Anterior cingulate cortex (tissue), 58 donors: ENCODE data around the gene LMO1.

Experiments used
- DNase-seq, 58 donors: peaks; one replicate each; lab custom pipeline; 2025; lab: John Stamatoyannopoulos, UW

The LMO1 gene

GRCh38 chr11:8288824-8289491 lies 25.3 kb upstream of the LMO1 start:
- DNase-seq, result no peak

GRCh38 chr11:8288166-8288772 lies 24.6 kb upstream of the LMO1 start:
- no peak for DNase-seq

GRCh38 chr11:8287703-8288102 lies 24.0 kb upstream of the LMO1 start:
- DNase-seq, result no peak

- no peak for DNase-seq
Measured at GRCh38 chr11:8287297-8287696, 23.6 kb upstream of the LMO1 start.

- DNase-seq, result no peak
Measured at GRCh38 chr11:8286886-8287285, 23.2 kb upstream of the LMO1 start.

DNA sequence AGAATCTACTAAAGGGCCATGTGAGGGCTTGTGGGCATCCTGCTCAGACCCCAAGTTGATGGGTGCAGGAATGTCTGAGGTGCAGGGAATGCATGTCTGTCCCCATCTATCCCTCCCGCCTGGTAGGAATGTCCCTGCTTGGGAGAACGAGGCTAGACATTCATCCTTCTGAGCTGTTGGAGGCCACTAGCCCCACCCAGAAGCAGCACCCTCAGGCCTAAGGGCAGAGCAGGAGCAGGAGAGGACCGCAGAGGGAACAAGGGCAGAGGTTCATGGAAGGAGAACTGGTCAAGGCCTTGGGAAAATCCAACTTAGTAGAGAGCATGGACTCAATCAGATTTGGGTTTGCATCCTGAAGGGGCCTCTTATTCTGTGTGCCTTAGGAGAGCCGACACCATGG lies 22.1 kb upstream of the LMO1 start:
- no peak for DNase-seq

DNA sequence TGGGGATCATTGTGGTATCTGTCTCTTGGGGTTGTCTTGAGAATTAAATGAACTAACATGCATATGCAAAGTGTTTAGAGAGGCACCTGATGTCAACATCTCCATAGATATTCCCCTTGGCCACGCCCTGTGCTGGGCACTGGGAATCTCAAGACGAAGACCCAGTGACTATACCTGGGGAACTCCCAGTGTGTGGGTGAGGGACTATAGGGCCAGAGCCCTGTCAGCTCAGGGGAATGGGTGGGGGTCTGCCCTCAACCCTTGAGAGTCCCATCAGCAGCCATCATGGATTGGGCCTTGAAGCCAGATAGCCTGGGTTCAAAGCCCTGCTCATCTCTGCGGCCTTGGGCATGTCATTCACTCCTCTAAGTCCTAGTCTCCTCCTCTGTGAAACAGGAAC lies 21.6 kb upstream of the LMO1 start:
- no peak for DNase-seq

DNA sequence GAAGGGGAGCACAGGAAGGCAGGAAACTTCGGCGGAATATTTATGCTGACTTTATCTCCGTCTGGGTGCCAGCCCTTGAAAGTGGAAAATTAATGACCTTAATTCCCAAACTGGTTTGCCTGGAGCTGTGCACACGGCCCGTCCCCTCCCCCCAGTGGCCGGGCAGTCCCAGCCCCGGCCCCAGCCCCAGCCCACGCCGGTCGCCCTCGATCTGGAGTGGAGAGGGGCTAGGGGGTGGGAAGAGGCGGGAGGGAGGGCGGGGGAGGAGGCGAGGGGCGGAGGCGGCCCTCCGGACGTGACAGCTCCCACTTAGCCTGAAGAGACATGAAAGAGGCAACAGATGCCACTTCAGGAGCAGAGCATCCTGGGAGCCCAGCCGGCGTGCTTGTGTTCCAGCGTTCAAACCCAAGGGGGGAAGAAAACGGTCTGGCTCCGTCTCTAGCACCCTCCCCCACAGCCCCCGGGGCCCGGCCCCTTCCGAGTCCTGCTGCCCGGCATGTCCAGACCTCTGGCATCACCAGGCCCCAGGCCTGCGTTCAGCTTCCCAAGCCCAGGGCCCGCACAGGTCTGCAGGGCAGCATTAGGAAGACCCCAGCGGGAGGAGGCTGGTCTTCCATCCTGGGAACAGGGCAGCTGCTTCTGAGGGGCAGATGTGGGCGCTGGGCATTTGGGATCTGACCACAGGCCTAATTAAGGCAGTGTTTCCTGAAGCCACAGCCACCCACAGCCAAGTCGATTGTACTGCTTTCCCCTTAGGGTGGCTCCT lies 20.0 kb upstream of the LMO1 start:
- peak in 10 of 58 donors; percentile 23 to 61 (median 42) for DNase-seq

- peak in 6 of 58 donors; percentile 29 to 70 (median 62) for DNase-seq
Measured at GRCh38 chr11:8283100-8283464, 19.4 kb upstream of the LMO1 start.

GRCh38 chr11:8282631-8283030 lies 19.0 kb upstream of the LMO1 start:
- peak in 1 of 58 donors; percentile 54 for DNase-seq

DNA sequence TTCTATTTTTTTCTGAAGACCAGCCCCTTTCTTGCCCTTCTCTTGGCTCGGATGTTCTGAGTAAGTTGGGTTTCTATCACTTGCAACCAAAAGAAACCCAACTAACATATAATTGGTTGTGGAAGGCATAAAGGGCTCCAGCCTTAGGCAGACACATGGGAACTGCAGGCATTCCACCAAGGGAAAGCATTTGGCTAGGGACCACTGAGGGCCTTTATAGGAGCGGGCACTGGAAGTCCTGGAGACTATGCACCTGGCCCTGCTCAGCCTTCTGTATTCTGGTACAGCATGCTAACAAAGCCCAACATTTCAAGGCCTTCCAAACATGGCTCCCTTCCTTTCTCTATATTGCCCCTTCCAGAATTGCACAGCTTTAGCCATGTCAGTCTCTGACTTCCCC lies 17.6 kb upstream of the LMO1 start:
- no peak for DNase-seq

GRCh38 chr11:8277691-8278090 lies 14.0 kb upstream of the LMO1 start:
- no peak for DNase-seq

GRCh38 chr11:8276528-8276927 lies 12.8 kb upstream of the LMO1 start:
- no peak for DNase-seq

DNA sequence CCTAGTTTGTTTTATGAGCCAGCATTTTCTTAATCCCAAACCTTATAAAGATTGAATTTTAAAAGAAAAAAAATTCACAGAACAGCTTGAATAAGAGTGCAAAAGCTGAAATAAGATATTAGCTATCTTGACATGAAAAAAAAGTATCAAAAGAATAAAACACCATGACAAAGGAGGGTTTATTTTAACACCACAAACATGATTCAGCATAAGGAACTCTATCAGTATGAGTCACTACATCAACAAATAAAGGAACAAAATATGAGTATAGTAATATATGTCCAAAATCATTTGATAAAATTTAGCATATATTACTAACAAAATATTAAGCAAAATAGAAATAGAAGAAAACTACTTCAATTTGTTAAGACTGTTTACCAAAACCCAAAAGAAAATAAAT lies 9.6 kb upstream of the LMO1 start:
- DNase-seq, result no peak

- DNase-seq, result no peak
Measured at GRCh38 chr11:8271106-8271886, 7.6 kb upstream of the LMO1 start.

- no peak for DNase-seq
Measured at GRCh38 chr11:8269636-8270035, 6.0 kb upstream of the LMO1 start.

DNA sequence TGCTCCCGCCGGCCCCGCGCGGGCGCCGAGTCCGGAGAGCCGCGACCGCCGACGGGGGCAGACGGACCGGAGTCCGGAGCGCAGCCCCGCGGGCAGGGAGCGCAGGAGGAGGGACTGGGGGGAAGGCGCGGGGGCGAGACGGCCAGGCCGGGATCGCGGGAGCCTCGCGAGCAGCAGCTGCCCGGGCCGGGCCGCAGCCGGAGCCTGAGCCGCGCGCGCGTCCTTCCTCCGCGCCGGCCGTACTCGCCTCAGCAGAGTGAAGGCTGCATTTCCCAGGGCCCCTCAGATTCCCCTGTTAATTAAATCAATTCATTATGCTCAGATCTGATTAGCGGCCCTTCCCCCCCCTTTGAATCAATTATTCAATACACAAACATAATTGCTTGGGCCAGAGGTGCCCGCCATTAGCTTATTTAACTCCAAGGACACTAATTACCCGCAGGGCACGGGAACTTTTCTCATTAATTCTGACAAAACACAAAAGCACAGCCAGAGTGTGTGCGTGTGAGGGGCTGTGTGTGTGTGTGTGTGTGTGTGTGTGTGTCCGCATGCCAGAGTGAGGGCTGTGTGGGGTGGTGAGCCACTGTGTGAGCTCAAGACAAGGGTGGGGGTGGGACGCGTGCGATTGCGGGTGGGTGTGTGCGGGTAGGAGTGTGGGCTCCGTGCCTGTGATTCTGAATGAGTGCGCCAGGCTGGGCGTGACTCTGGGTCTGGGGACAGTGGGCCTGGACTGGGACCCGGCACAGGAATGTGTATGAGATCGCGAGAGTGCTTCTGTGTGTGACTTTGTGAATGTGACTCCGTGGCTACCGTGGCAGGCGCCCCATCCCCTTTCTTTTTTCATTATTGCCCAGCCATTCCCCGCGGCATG lies 5.1 kb upstream of the LMO1 start:
- DNase-seq, result no peak

GRCh38 chr11:8267831-8268529 lies 4.3 kb upstream of the LMO1 start:
- DNase-seq, result no peak

DNA sequence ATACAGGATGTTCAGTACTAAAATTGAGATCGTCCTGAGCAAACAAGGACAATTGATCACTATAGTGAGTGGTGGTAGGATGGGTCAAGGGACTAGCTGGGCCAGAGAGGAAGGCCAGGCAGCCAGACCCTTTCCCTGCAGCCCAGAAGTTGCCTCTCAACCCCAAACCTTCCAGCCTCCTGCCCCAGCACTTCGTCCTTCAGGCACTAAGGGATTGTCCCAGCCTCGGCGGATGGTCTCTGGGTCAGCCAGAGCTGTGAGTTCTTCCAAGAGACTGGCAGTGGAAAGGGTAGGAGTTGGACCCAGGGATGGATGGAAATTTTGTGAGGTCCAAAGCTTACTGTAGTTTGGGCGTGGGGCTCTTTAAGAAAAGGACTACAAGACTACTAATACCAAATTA lies 3.6 kb upstream of the LMO1 start:
- DNase-seq, result no peak
